GM12865 (cell line): Measurements from ENCODE around the gene PTPRK.

Experiments used
- DNase-seq: peaks from one replicate; pipeline ENCODE4 v3.0.0; 2010; ENCODE audit warnings: low read depth
- H3K4me3 ChIP-seq: 2 replicates; pipeline ENCODE4 v1.5.1; 2011; ENCODE audit warnings: mild to moderate bottlenecking, low read depth, low read length, control low read depth
- CTCF ChIP-seq: IDR thresholded peaks from 2 replicates; pipeline ENCODE4 v1.5.1; 2011; ENCODE audit warnings: low read length, control low read depth, low read depth, inconsistent platforms; ENCODE audit not compliant: insufficient read depth; ENCODE audit errors: missing control alignments

Gene PTPRK

GRCh38 chr6:128259730-128260685, 260.4 kb downstream of the PTPRK start:
- peak overlapping the region; percentile 27 for H3K4me3 ChIP-seq
- no peak for TF ChIP-seq CTCF
- DNase-seq, result peak; percentile 19

DNA sequence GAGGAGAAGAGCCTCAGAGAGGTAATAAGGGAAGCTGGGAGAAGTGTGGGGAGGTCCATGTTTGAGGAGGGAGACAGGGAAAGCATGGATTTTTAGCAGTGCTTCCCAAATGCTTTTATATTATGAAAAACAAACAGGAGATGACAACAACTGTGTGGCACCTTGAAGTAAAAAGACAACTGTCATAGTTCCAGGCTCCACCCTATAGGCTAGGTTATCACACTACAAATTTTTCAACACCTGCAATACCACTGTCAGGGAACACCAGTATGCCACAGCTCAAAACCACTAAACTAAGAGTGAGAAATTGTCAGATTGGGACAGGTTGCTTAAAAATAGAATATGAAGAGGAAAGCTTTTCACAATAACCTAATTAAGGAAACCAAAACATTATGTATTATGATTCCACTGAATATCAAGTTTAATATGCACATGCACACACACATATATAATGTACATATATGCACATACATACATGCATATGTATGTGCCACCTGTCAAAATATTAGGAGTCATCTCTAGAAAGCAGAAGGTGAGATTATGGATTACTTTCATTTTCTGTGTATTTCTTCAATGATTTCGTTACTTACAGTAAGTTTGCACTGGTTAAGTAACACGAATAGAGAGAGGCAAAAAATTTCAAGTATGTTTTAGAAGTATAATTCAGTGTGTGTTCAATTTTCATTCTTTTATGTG, 261.2 kb downstream of the PTPRK start:
- H3K4me3 ChIP-seq, result peak overlapping the region; percentile 27
- no peak for TF ChIP-seq CTCF
- peak; percentile 32 for DNase-seq

DNA sequence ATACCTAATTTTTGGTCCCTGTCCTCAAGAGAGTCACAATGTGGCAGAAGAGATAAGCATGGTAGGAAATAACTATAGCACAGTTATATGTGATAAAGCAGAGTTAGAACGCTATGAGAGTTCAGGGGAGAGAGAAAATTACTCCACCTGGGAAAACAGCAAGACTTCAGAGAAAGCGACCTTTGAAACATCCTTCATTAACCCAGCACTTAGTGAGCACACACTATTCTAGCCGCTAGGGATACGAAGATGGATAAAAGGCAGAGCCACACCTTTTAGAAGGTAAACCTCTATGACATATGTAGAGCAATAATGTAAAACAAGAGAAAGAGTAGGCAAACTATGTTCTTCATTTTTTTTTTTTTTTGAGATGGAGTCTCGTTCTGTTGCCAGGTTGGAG, 264.3 kb downstream of the PTPRK start:
- no peak overlapping the region for H3K4me3 ChIP-seq
- no peak for TF ChIP-seq CTCF
- no peak for DNase-seq

DNA sequence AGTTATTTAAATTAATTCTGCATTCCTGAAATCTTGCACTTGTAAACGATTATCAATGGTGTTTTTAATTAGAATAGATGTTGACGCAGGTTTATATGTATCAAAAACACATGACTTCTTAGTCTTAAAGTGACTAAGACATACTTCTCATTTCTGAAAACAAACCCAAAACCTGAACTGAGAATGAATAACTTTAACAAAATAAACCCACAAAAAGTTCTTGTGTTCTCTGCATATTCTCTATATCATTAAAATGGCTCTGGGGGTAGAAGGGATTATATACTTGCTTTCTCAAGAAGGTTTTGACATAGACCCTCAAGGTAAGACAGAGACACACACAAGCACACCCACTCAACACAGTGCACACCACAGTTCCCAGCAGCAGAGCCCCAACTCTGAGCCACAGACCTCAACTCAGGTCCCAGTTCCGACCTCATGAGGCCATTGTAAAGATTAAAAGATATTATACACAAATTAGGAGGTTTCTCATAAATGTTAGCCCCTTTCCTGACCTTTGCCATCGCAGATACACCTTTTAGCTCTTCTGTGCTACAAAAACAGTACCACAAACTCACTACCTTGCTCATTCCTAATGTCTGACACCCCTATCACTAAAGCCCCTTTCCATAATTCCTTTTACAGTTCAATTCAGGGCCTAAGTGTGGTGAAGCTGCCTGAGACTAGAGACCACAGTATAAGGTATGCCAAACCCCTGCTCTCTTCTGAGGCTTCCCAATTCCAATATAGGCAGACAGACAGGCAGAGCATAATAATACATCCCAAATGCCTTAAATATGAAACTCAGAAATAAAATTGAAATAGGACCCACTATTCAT, 267.8 kb downstream of the PTPRK start:
- H3K4me3 ChIP-seq, result no peak overlapping the region
- DNase-seq, result no peak
- TF ChIP-seq CTCF, result no peak

DNA sequence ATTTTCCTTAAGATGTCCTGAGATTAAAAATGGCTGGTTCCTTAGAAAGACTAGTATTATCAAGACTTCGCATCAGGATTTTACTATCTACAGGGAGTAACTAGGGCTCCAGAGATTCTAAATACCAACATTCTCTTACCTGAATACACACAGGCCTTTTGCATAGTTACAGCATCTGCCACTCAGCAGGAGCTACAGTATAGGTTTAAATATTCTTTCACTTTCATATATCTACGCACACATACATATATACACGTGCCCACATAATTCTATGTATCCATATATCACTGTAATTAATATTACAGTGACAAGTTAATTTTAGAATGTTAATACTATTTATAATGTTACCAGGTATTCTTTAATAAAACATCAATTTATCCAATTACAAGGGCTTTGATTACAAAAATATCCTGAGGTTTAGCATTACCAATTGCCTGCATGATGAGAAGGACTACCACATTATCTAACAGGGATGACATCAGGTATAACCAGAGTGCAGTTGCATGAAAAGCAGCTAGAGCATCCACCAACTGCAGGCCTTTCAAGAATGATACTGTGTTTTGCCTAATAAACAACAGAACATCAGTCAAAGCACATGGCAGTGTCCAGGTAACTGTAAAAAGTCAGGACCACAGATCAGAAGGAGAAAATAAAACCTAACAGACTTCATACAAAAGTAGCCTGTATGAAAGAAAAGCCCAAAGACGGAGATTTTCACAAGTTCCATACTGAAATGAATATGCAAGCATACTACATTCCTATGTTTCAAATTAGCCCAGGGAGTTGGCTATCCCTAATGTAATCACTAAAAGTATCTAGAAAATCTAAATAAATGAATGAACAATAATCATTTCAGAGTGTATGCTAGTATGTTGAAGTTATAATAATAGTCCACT, 268.7 kb downstream of the PTPRK start:
- no peak for TF ChIP-seq CTCF
- no peak for DNase-seq
- no peak overlapping the region for H3K4me3 ChIP-seq
